ENCODE results near the gene TAF1. TPM values are rescaled to one million over a fixed set of nuclear protein-coding genes. Genes with fewer than 3 reads are reported as not detected.
"Not testable (repeated sequence)": the region's sequence is repeated elsewhere in the genome, so short reads cannot be mapped to it uniquely, and the experiment has no call there.

TAF1 gene, protein sequence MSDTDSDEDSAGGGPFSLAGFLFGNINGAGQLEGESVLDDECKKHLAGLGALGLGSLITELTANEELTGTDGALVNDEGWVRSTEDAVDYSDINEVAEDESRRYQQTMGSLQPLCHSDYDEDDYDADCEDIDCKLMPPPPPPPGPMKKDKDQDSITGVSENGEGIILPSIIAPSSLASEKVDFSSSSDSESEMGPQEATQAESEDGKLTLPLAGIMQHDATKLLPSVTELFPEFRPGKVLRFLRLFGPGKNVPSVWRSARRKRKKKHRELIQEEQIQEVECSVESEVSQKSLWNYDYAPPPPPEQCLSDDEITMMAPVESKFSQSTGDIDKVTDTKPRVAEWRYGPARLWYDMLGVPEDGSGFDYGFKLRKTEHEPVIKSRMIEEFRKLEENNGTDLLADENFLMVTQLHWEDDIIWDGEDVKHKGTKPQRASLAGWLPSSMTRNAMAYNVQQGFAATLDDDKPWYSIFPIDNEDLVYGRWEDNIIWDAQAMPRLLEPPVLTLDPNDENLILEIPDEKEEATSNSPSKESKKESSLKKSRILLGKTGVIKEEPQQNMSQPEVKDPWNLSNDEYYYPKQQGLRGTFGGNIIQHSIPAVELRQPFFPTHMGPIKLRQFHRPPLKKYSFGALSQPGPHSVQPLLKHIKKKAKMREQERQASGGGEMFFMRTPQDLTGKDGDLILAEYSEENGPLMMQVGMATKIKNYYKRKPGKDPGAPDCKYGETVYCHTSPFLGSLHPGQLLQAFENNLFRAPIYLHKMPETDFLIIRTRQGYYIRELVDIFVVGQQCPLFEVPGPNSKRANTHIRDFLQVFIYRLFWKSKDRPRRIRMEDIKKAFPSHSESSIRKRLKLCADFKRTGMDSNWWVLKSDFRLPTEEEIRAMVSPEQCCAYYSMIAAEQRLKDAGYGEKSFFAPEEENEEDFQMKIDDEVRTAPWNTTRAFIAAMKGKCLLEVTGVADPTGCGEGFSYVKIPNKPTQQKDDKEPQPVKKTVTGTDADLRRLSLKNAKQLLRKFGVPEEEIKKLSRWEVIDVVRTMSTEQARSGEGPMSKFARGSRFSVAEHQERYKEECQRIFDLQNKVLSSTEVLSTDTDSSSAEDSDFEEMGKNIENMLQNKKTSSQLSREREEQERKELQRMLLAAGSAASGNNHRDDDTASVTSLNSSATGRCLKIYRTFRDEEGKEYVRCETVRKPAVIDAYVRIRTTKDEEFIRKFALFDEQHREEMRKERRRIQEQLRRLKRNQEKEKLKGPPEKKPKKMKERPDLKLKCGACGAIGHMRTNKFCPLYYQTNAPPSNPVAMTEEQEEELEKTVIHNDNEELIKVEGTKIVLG (N-terminal part only)
- 42.1 TPM for total RNA-seq (ENCODE audit: unreplicated experiment)
- long read RNA-seq, partial matches to known transcripts, result 1 of 2 reads
- long read RNA-seq, other reads (novel, unspliced or antisense), result 1 of 2 reads

DNA sequence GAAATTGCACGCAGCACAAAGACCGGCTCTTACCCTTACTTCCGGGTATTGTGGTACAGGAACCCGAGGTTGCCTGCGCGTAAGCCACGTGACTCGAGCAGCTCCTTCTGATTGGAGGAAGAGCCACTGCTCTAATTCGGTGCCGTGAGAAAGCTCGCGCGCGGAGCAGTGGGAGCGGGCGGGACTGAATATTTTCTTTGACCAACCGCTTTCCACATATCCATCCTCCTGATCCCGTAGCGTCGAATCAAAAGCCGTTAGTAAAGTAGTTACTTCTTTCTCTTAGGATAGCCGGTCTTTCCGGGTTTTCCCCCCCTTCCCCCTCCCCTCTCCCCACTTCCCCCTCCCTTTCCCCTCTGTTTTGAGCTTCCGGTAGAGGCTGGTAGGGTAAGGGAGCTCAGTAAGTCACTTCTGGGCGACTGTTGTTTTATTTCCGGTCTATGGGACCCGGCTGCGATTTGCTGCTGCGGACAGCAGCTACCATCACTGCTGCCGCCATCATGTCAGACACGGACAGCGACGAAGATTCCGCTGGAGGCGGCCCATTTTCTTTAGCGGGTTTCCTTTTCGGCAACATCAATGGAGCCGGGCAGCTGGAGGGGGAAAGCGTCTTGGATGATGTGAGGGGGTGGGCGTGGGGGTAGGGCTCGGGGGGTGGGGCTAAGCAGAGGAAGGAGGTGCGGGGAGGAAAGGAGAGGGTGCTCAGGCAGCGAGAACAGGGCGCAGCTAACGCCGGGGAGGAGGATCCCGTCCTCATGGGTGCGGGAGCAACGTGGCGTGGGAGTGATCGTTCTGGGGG is at the start of gene TAF1:
TAF1 (plus strand) TSS at position 483 of the 799 bp plus-strand sequence; CDS start at position 501, 18 bp downstream.
- DNase-seq, result peak; percentile 84
- TF ChIP-seq, protein P1, sequence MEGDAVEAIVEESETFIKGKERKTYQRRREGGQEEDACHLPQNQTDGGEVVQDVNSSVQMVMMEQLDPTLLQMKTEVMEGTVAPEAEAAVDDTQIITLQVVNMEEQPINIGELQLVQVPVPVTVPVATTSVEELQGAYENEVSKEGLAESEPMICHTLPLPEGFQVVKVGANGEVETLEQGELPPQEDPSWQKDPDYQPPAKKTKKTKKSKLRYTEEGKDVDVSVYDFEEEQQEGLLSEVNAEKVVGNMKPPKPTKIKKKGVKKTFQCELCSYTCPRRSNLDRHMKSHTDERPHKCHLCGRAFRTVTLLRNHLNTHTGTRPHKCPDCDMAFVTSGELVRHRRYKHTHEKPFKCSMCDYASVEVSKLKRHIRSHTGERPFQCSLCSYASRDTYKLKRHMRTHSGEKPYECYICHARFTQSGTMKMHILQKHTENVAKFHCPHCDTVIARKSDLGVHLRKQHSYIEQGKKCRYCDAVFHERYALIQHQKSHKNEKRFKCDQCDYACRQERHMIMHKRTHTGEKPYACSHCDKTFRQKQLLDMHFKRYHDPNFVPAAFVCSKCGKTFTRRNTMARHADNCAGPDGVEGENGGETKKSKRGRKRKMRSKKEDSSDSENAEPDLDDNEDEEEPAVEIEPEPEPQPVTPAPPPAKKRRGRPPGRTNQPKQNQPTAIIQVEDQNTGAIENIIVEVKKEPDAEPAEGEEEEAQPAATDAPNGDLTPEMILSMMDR (IDR thresholded peaks at IDR 0.05; ENCODE audit: partially characterized antibody, unreplicated experiment), result no peak
- peaks cover 7% of the 10 kb centered on the region for H3K9me3 Mint-ChIP-seq (ENCODE audit: unreplicated experiment)
- H3K27ac Mint-ChIP-seq (ENCODE audit: unreplicated experiment), result peak within 1 kb of the TSS; percentile 97
- H3K4me1 Mint-ChIP-seq (ENCODE audit: low read depth, unreplicated experiment), result peaks cover 6% of the 10 kb centered on the region
- no peaks in the 10 kb centered on the region for H3K36me3 Mint-ChIP-seq (ENCODE audit: unreplicated experiment)
- H3K27me3 Mint-ChIP-seq (ENCODE audit: unreplicated experiment), result peaks cover 1% of the 10 kb centered on the region
- peak within 1 kb of the TSS; percentile 98 for H3K4me3 Mint-ChIP-seq (ENCODE audit: unreplicated experiment)

DNA sequence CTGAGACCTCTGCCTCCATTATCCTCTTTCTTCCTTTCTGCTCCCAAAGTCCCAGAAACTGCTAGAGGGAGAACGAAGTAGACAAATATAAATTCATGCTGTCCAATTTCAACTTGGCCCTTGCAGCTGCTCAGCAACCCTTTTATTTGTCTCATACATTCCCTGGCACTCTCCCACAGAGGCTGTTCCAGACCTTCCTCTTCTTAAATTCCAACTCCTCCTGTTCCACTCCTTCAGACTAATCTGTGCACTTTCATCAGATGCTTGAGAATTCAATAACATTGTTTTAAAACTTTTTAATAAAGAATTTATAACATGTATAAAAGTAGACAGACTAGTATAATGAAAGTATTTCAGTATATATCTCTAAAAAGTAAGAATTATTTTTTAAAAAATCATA is 49.2 kb upstream of the TAF1 start:
- H3K27ac Mint-ChIP-seq (ENCODE audit: unreplicated experiment); H3K36me3 Mint-ChIP-seq (ENCODE audit: unreplicated experiment); H3K4me3 Mint-ChIP-seq (ENCODE audit: unreplicated experiment); H3K9me3 Mint-ChIP-seq (ENCODE audit: unreplicated experiment); H3K27me3 Mint-ChIP-seq (ENCODE audit: unreplicated experiment); DNase-seq; H3K4me1 Mint-ChIP-seq (ENCODE audit: low read depth, unreplicated experiment): not testable (repeated sequence)

DNA sequence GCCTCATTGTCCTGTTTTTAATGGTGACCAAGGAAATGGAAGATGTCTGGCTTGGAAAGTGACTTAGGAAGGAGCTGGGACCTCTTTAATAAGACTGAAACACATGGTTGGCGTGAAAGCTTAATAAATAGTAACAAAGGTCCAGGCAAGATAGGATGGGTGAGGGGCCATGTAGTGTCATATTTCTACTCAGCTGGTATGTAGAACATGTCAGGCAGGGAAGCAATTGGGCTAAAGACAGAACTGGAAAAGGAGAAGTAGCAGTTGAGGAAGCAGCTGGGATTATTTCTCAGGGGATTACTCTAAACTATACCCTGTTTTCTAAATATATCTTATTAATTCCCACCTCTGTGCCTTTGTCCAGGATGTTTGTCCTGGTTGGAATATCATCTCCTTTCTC is 46.0 kb upstream of the TAF1 start:
- Mint-ChIP-seq H3K27me3 (ENCODE audit: unreplicated experiment) (no peaks in the 10 kb centered on the region), H3K27ac (ENCODE audit: unreplicated experiment) (no peak overlapping the region), H3K9me3 (ENCODE audit: unreplicated experiment) (no peaks in the 10 kb centered on the region), H3K4me1 (ENCODE audit: low read depth, unreplicated experiment) (no peaks in the 10 kb centered on the region), H3K36me3 (ENCODE audit: unreplicated experiment) (no peaks in the 10 kb centered on the region), H3K4me3 (ENCODE audit: unreplicated experiment) (no peak overlapping the region)
- DNase-seq, result no peak
- TF ChIP-seq, protein P1 (IDR thresholded peaks at IDR 0.05; ENCODE audit: partially characterized antibody, unreplicated experiment), result no peak

DNA sequence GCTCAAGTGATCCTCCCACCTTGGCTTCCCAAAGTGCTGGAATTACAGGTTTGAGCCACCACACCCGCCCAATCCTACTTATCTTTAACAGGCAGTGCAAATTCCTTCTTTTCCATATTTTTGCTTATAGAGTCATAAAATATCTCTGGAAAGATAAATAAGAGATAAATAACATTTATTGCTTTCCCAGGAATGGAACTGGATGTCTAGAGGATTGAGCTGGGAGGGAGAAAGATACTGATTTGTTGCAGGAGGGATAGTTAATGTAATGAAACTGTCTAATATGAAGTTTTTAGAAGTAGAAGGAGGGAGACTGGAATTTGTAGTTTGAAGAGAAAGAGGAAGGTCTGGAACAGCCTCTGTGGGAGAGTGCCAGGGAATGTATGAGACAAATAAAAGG is 44.4 kb upstream of the TAF1 start:
- TF ChIP-seq, protein P1 (IDR thresholded peaks at IDR 0.05; ENCODE audit: partially characterized antibody, unreplicated experiment), result no peak
- H3K4me3 Mint-ChIP-seq (ENCODE audit: unreplicated experiment), result no peak overlapping the region
- no peaks in the 10 kb centered on the region for H3K9me3 Mint-ChIP-seq (ENCODE audit: unreplicated experiment)
- H3K27ac Mint-ChIP-seq (ENCODE audit: unreplicated experiment), result no peak overlapping the region
- no peaks in the 10 kb centered on the region for H3K36me3 Mint-ChIP-seq (ENCODE audit: unreplicated experiment)
- H3K27me3 Mint-ChIP-seq (ENCODE audit: unreplicated experiment), result no peaks in the 10 kb centered on the region
- DNase-seq, result no peak
- no peaks in the 10 kb centered on the region for H3K4me1 Mint-ChIP-seq (ENCODE audit: low read depth, unreplicated experiment)

DNA sequence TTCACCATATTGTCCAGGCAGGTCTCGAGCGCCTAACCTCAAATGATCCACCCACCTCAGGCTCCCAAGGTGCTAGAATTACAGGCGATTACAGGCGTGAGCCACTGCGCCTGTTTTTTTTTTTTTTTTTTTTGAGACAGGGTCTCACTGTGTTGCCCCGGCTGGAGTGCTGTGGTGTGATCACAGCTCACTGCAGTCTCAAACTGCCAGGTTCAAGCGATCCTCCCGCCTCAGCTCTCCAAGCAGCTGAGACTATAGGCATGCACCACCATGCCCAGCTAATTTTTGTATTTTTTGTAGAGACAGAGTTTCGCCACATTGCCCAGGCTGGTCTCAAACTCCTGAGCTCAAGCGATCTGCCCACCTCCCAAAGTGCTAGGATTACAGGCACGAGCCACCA is 41.7 kb upstream of the TAF1 start:
- H3K27me3 Mint-ChIP-seq (ENCODE audit: unreplicated experiment); H3K36me3 Mint-ChIP-seq (ENCODE audit: unreplicated experiment); H3K4me3 Mint-ChIP-seq (ENCODE audit: unreplicated experiment); DNase-seq; H3K27ac Mint-ChIP-seq (ENCODE audit: unreplicated experiment); H3K4me1 Mint-ChIP-seq (ENCODE audit: low read depth, unreplicated experiment); H3K9me3 Mint-ChIP-seq (ENCODE audit: unreplicated experiment): not testable (repeated sequence)

All from glutamatergic neuron (in vitro differentiated cells).